B cell (primary cell): ENCODE measurements around the gene HS6ST2.

Experiments used
- EZH2 ChIP-seq: IDR thresholded peaks from 2 replicates; pipeline ENCODE4 v1.6.1; 2012; ENCODE audit warnings: borderline replicate concordance, low read depth, mild to moderate bottlenecking, moderate library complexity, low read length; ENCODE audit not compliant: insufficient read depth, poor library complexity, severe bottlenecking
- TF ChIP-seq, protein P1 (sequence below): fragments of 200-600 bp; IDR thresholded peaks from one replicate; pipeline ENCODE4 v1.8.0; 2022; ENCODE audit warnings: antibody characterized with exemption, mild to moderate bottlenecking

DNA sequence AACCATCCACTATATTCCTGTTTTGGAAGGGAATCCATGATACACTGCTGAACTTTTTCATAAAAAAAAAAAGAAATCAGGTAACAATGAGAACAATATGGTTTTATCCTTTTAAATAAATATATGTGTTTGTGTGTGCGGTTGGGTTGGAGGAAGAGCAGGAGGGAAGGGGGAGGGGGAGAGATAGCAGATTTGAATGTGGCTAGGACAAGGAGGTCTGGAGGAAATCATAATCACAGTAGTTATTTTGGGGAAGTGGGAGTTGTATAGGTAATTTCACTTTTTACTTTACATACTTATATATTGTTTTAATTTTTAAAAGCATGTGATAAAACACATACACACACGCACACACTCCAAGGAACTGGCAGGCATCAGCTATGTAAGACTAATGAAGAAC, 335.1 kb downstream of the HS6ST2 start:
- TF ChIP-seq EZH2, result no peak
- TF ChIP-seq, protein P1, sequence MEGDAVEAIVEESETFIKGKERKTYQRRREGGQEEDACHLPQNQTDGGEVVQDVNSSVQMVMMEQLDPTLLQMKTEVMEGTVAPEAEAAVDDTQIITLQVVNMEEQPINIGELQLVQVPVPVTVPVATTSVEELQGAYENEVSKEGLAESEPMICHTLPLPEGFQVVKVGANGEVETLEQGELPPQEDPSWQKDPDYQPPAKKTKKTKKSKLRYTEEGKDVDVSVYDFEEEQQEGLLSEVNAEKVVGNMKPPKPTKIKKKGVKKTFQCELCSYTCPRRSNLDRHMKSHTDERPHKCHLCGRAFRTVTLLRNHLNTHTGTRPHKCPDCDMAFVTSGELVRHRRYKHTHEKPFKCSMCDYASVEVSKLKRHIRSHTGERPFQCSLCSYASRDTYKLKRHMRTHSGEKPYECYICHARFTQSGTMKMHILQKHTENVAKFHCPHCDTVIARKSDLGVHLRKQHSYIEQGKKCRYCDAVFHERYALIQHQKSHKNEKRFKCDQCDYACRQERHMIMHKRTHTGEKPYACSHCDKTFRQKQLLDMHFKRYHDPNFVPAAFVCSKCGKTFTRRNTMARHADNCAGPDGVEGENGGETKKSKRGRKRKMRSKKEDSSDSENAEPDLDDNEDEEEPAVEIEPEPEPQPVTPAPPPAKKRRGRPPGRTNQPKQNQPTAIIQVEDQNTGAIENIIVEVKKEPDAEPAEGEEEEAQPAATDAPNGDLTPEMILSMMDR, result no peak
